Rectal smooth muscle tissue (tissue), 1 donor: Measurements from ENCODE around the gene DYNLT2B.
"Not testable (repeated sequence)": the region's sequence is repeated elsewhere in the genome, so short reads cannot be mapped to it uniquely, and the experiment has no call there.

Experiments
- H3K27ac ChIP-seq: one replicate; pipeline ENCODE4 v1.7.0; 2013; ENCODE audit warnings: low read depth, low read length, inconsistent platforms
- H3K27me3 ChIP-seq: one replicate; pipeline ENCODE4 v1.7.0; 2013; ENCODE audit warnings: low read length; ENCODE audit not compliant: control insufficient read depth, insufficient read depth
- H3K36me3 ChIP-seq: one replicate; pipeline ENCODE4 v1.7.0; 2013; ENCODE audit warnings: low read length; ENCODE audit not compliant: control insufficient read depth, insufficient read depth
- H3K4me1 ChIP-seq: one replicate; pipeline ENCODE4 v1.7.0; 2013; ENCODE audit warnings: low read length; ENCODE audit not compliant: control insufficient read depth, insufficient read depth
- H3K4me3 ChIP-seq: one replicate; pipeline ENCODE4 v1.7.0; 2013; ENCODE audit warnings: low read length
- H3K9ac ChIP-seq: one replicate; pipeline ENCODE4 v1.7.0; 2013; ENCODE audit warnings: low read length

Gene DYNLT2B

GRCh38 chr3:196255776-196256175, 62.3 kb downstream of the DYNLT2B start:
- no peaks in the 10 kb centered on the region for H3K4me1 ChIP-seq
- H3K27ac ChIP-seq = no peak overlapping the region
- H3K27me3 ChIP-seq = no peaks in the 10 kb centered on the region
- no peaks in the 10 kb centered on the region for H3K36me3 ChIP-seq
- no peak overlapping the region for H3K9ac ChIP-seq
- no peak overlapping the region for H3K4me3 ChIP-seq

GRCh38 chr3:196254376-196255283, 63.4 kb downstream of the DYNLT2B start:
- H3K9ac ChIP-seq = no peak overlapping the region
- no peaks in the 10 kb centered on the region for H3K27me3 ChIP-seq
- H3K27ac ChIP-seq = no peak overlapping the region
- H3K4me3 ChIP-seq = no peak overlapping the region
- no peaks in the 10 kb centered on the region for H3K4me1 ChIP-seq
- no peaks in the 10 kb centered on the region for H3K36me3 ChIP-seq

- Histone ChIP-seq H3K9ac (no peak overlapping the region), H3K27ac (no peak overlapping the region), H3K27me3 (no peaks in the 10 kb centered on the region), H3K36me3 (peaks cover 10% of the 10 kb centered on the region), H3K4me3 (no peak overlapping the region), H3K4me1 (no peaks in the 10 kb centered on the region)
These were observed 66.1 kb downstream of the DYNLT2B start for GRCh38 chr3:196251918-196252317.

GRCh38 chr3:196246612-196247308, 71.3 kb downstream of the DYNLT2B start:
- Histone ChIP-seq H3K9ac (no peak overlapping the region), H3K27me3 (no peaks in the 10 kb centered on the region), H3K36me3 (peaks cover 21% of the 10 kb centered on the region), H3K27ac (no peak overlapping the region), H3K4me1 (no peaks in the 10 kb centered on the region), H3K4me3 (no peak overlapping the region)

GRCh38 chr3:196244166-196244565, 73.9 kb downstream of the DYNLT2B start:
- H3K27ac ChIP-seq, H3K4me1 ChIP-seq, H3K27me3 ChIP-seq, H3K4me3 ChIP-seq, H3K9ac ChIP-seq: not testable (repeated sequence)
- peaks cover 24% of the 10 kb centered on the region for H3K36me3 ChIP-seq

- no peaks in the 10 kb centered on the region for H3K4me1 ChIP-seq
- H3K27ac ChIP-seq = no peak overlapping the region
- no peak overlapping the region for H3K4me3 ChIP-seq
- H3K36me3 ChIP-seq = peaks cover 23% of the 10 kb centered on the region
- H3K27me3 ChIP-seq = no peaks in the 10 kb centered on the region
- no peak overlapping the region for H3K9ac ChIP-seq
These were observed 76.3 kb downstream of the DYNLT2B start for GRCh38 chr3:196241704-196242103.
